ENCODE data around the gene CD44.

The CD44 gene

GRCh38 chr11:35250192-35250591 lies 111.2 kb downstream of the CD44 start:
- no peak for DNase-seq (ENCODE audit: low read depth)
- TF ChIP-seq CTCF (conservative IDR thresholded peaks at IDR 0.05; ENCODE audit: low read depth, low read length) = no peak
- H3K4me3 ChIP-seq (ENCODE audit: low read depth, low read length) = no peak overlapping the region

- no peak for DNase-seq (ENCODE audit: low read depth)
- no peak for TF ChIP-seq CTCF (conservative IDR thresholded peaks at IDR 0.05; ENCODE audit: low read depth, low read length)
- no peak overlapping the region for H3K4me3 ChIP-seq (ENCODE audit: low read depth, low read length)
Measured at GRCh38 chr11:35250621-35251020, 111.7 kb downstream of the CD44 start.

GRCh38 chr11:35253237-35253636 lies 114.3 kb downstream of the CD44 start:
- DNase-seq (ENCODE audit: low read depth) = no peak
- H3K4me3 ChIP-seq (ENCODE audit: low read depth, low read length) = no peak overlapping the region
- TF ChIP-seq CTCF (conservative IDR thresholded peaks at IDR 0.05; ENCODE audit: low read depth, low read length) = no peak

GRCh38 chr11:35255514-35255913 lies 116.5 kb downstream of the CD44 start:
- no peak overlapping the region for H3K4me3 ChIP-seq (ENCODE audit: low read depth, low read length)
- TF ChIP-seq CTCF (conservative IDR thresholded peaks at IDR 0.05; ENCODE audit: low read depth, low read length) = no peak
- no peak for DNase-seq (ENCODE audit: low read depth)

GRCh38 chr11:35256296-35256695 lies 117.3 kb downstream of the CD44 start:
- no peak for TF ChIP-seq CTCF (conservative IDR thresholded peaks at IDR 0.05; ENCODE audit: low read depth, low read length)
- no peak overlapping the region for H3K4me3 ChIP-seq (ENCODE audit: low read depth, low read length)
- no peak for DNase-seq (ENCODE audit: low read depth)

- no peak for DNase-seq (ENCODE audit: low read depth)
- no peak for TF ChIP-seq CTCF (conservative IDR thresholded peaks at IDR 0.05; ENCODE audit: low read depth, low read length)
- H3K4me3 ChIP-seq (ENCODE audit: low read depth, low read length) = no peak overlapping the region
Measured at GRCh38 chr11:35257281-35257680, 118.3 kb downstream of the CD44 start.

- TF ChIP-seq CTCF (conservative IDR thresholded peaks at IDR 0.05; ENCODE audit: low read depth, low read length) = no peak
- no peak for DNase-seq (ENCODE audit: low read depth)
- no peak overlapping the region for H3K4me3 ChIP-seq (ENCODE audit: low read depth, low read length)
Measured at GRCh38 chr11:35259529-35259928, 120.6 kb downstream of the CD44 start.
